D721Med (cell line): ENCODE measurements around the gene USP20.
"Not testable (repeated sequence)": the region's sequence is repeated elsewhere in the genome, so short reads cannot be mapped to it uniquely, and the experiment has no call there.

ENCODE experiments used
- DNase-seq: peaks from one replicate; pipeline ENCODE4 v3.0.0; 2011; ENCODE audit warnings: low spot score; ENCODE audit not compliant: insufficient read length
- FAIRE-seq: peaks from 2 replicates; lab custom pipeline; 2011; peaks lifted over from hg19 to GRCh38; lab: Jason Lieb, UNC
- CTCF ChIP-seq: IDR thresholded peaks from 2 replicates; pipeline ENCODE4 v1.5.1; 2012; ENCODE audit warnings: mild to moderate bottlenecking, control low read depth; ENCODE audit not compliant: insufficient read depth; ENCODE audit errors: missing control alignments

USP20 gene

DNA sequence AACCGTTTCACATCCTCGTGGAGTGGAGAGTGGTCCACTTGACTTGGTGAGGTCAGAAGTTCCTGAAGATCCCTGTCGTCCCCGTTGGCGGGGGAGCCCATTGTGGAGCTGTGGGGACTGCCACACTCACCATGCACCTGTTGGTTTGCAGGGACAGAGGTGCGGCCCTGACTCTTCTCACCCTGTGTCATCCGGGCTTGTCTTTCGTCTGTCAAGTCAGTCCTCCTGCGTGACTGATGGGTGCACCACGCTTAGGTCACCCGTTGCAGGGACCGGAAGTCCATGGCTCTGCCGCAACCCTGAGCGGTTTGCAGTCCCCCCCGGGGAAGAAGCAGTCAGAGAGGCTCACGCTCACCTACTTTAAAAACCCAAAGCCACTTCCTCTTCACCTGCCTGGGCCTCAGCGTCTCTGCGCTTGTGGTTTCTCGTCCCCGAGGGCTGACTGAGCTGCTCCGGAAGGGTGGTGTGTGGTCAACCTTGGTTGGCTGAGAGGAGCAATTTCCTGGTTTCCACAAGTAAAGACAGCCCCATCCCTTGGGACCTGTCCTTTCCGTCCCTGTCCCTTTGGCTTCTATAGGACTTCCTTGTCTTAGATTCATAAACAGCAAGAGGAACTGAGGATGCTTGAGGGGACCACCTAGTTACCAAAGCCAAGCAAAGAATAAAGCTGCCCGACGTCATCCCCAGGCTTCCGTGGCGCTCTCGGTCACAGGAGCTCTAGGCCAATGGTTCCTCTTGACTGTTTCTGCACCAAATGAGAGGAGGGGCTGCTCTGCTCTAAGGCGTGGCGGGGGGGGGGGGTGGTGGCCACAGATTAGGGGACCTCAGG lies 53.2 kb downstream of the USP20 start:
- no peak for TF ChIP-seq CTCF
- FAIRE-seq (no peak), DNase-seq (no peak)

DNA sequence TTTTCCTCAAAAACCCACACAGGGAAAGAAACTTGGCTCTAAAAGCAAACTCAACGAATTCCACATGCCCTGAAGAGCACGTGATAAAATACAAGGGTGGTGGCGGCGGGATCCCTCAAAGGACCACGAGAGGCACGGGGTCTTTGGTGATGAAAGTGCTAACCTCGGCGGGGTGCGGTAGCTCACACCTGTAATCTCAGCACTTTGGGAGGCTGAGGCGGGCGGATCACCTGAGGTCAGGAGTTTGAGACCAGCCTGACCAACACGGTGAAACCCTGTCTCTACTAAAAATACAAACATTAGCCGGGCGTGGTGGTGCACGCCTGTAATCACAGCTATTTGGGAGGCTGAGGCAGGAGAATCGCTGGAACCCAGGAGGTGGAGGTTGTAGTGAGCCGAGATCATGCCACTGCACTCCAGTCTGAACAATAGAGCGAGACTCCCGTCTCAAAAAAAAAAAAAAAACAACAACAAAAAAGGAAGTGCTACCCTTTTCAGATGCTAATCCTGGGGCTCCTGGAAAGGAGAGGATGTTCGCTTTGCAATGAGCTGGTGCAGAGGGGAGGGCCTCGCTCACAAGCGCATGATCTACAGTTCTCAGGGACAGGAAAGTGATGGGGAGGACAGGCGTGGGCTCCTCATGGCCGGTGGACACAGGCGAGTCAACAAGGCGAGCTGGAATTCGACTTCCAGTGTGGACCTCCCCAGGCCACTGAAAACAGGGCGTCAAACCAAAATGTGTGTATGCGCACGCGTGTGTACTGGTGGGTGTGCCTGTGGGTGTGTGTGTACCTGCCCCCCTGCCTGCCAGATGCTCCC lies 54.1 kb downstream of the USP20 start:
- no peak for FAIRE-seq
- no peak for TF ChIP-seq CTCF
- DNase-seq, result no peak

- FAIRE-seq (no peak), DNase-seq (no peak)
- TF ChIP-seq CTCF, result no peak
Measured at GRCh38 chr9:129889941-129890717, 54.9 kb downstream of the USP20 start.

DNA sequence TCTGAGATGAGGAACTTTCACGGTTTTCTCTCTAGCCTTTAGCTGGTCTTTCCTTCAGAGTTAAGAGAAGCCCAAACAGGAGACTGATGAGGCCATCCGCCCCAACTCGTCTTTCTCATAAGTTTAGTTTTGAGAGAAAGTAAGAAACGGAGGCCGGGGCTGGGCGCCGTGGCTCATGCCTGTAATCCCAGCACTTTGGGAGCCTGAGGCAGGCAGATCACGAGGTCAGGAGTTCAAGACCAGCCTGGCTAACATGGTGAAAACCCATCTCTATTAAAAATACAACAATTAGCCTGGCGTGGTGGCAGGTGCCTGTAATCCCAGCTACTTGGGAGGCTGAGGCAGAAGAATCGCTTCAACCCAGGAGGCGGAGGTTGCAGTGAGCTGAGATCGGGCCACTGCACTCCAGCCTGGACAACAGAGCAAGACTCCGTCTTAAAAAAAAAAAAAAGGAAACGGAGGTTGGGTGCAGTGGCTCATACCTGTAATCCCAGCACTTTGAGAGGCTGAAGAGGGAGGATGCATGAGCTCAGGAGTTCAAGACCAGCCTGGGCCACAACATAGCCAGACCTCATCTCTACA lies 55.6 kb downstream of the USP20 start:
- DNase-seq, FAIRE-seq: not testable (repeated sequence)

DNA sequence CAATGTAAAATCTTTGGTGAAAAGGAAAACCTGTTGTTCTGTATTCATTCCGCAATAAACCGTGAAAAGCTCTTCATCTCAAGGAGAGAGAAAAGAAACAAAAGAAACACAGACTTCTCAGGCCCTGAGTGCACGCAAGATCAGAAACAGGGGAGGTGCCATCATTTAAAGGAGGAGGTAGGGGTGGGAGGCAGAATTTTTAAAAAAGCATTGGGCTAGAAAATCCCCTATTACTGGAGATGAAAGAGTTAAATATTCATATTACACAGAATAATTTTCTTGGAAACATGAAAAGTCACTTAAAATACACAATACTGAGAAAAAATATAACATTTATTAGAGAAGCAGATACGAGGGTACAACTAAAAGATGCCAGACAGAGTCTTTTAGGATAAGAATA lies 56.3 kb downstream of the USP20 start:
- no peak for FAIRE-seq
- no peak for TF ChIP-seq CTCF
- no peak for DNase-seq

- no peak for TF ChIP-seq CTCF
- no peak for FAIRE-seq
- DNase-seq, result no peak
Measured at GRCh38 chr9:129894120-129894823, 59.0 kb downstream of the USP20 start.
